T-cell (primary cell): Measurements from ENCODE around the gene WWP2. TPM values are rescaled to one million over a fixed set of nuclear protein-coding genes. Genes with fewer than 3 reads are reported as not detected.

Source experiments
- ATAC-seq, 4 experiments: fragments of 200-7000 bp in 3 of 4; fragments of 150-1000 bp in 1 of 4; cut with Tn5 transposase; replicated peaks in 1 of 4; 1 replicate in 3 of 4; 2 replicates in 1 of 4; pipeline ENCODE4 v1.10.0; 2021; ENCODE audit warnings: moderate library complexity in 3 of 4, mild to moderate bottlenecking in 2 of 4, moderate number of reproducible peaks in 1 of 4
- CTCF ChIA-PET, 2 donors: fragments of 300-600 bp; sonication (Branson Sonifier 250); formaldehyde crosslinking; loops; one replicate each; lab custom pipeline; 2022; ENCODE audit warnings: antibody characterized with exemption in 2 of 2; lab: Charles Lee
- POLR2A ChIA-PET, 2 donors: fragments of 300-600 bp; sonication (Branson Sonifier 250); formaldehyde crosslinking; loops; one replicate each; lab custom pipeline; 2022; ENCODE audit warnings: antibody characterized with exemption in 2 of 2; lab: Charles Lee
- DNase-seq, 35 experiments: peaks; one replicate each; pipeline versions ENCODE4 v3.0.0 to v3.0.0-alpha.2; 2013 to 2023
- H3K27ac ChIP-seq: one replicate; pipeline ENCODE4 v1.5.1; 2013; ENCODE audit warnings: low read length
- H3K27me3 ChIP-seq, 2 experiments: replicated peaks in 1 of 2; 1 replicate in 1 of 2; 2 replicates in 1 of 2; pipeline versions ENCODE4 v1.6.1 to v1.7.0; 2013; ENCODE audit warnings: low read length in 1 of 2, mixed read lengths in 1 of 2; ENCODE audit not compliant: control insufficient read depth in 2 of 2, insufficient read depth in 2 of 2; ENCODE audit errors: extremely low read depth in 1 of 2
- H3K36me3 ChIP-seq, 2 donors: 1 replicate in 1 of 2; 2 replicates in 1 of 2; pipeline versions ENCODE4 v1.6.1 to v1.7.0; 2013; ENCODE audit warnings: low read length in 1 of 2; ENCODE audit not compliant: control insufficient read depth in 2 of 2, insufficient read depth in 1 of 2; ENCODE audit errors: extremely low read depth in 1 of 2
- H3K4me1 ChIP-seq, 2 experiments: 1 replicate in 1 of 2; 2 replicates in 1 of 2; pipeline versions ENCODE4 v1.6.1 to v1.7.0; 2013; ENCODE audit warnings: low read length in 2 of 2, mixed read lengths in 1 of 2; ENCODE audit not compliant: insufficient read depth in 2 of 2, control insufficient read depth in 1 of 2; ENCODE audit errors: extremely low read depth in 1 of 2
- H3K4me3 ChIP-seq, 2 donors: 1 replicate in 1 of 2; 2 replicates in 1 of 2; pipeline versions ENCODE4 v1.5.1 to v1.7.0; 2013; ENCODE audit warnings: mild to moderate bottlenecking in 2 of 2, low read length in 1 of 2, moderate library complexity in 1 of 2; ENCODE audit not compliant: control insufficient read depth in 1 of 2; ENCODE audit errors: extremely low read depth in 1 of 2
- H3K9me3 ChIP-seq: 2 replicates; pipeline ENCODE4 v1.7.0; 2013
- H3K27ac Mint-ChIP-seq, 2 donors: one replicate each; pipeline ENCODE4 v1.8.0; 2020 to 2021; ENCODE audit warnings: mild to moderate bottlenecking in 2 of 2, mixed read lengths in 2 of 2
- H3K27me3 Mint-ChIP-seq, 2 donors: one replicate each; pipeline ENCODE4 v1.8.0; 2021 to 2022; ENCODE audit warnings: mixed read lengths in 2 of 2
- H3K36me3 Mint-ChIP-seq: one replicate; pipeline ENCODE4 v1.8.0; 2021; ENCODE audit warnings: mixed read lengths
- H3K4me1 Mint-ChIP-seq, 3 donors: one replicate each; pipeline ENCODE4 v1.8.0; 2020 to 2022; ENCODE audit warnings: mixed read lengths in 3 of 3, mild to moderate bottlenecking in 1 of 3
- H3K4me3 Mint-ChIP-seq, 3 donors: one replicate each; pipeline ENCODE4 v1.8.0; 2020 to 2022; ENCODE audit warnings: mild to moderate bottlenecking in 3 of 3, mixed read lengths in 3 of 3, moderate library complexity in 3 of 3
- H3K9me3 Mint-ChIP-seq, 3 donors: one replicate each; pipeline ENCODE4 v1.8.0; 2020 to 2022; ENCODE audit warnings: mixed read lengths in 3 of 3
- WGBS: methylation state at CpG from one replicate; pipeline ENCODE4 v1.1.5; 2013; ENCODE audit warnings: missing lambda C conversion rate; ENCODE audit not compliant: insufficient coverage; 5-methylcytosine and 5-hydroxymethylcytosine counted together
- total RNA-seq, 35 experiments: library from RNA in 6 of 35; stranded (reverse) in 6 of 35; fragments of 120-200 nt in 1 of 35; gene quantifications; one replicate each; pipeline versions ENCODE4 v1.2.1 to v1.2.4 and lab custom pipeline; 2013 to 2026

WWP2 gene
- total RNA-seq, 5 donors from 2014 or later (not counting 1 experiment from before 2014, with no cell fraction given): 55.3 to 78.5 (median 66.4) TPM

- ATAC-seq: no peak
- no peak for DNase-seq
- Histone ChIP-seq H3K36me3 (peaks cover 10 to 13% of the 10 kb centered on the region in 2 donors), H3K9me3 (no peaks in the 10 kb centered on the region), H3K27me3 (no peaks in the 10 kb centered on the region), H3K4me1 (no peaks in the 10 kb centered on the region), H3K4me3 (no peak overlapping the region), H3K27ac (no peak overlapping the region)
- Mint-ChIP-seq H3K27ac (no peak overlapping the region), H3K4me3 (no peak overlapping the region), H3K9me3 (no peaks in the 10 kb centered on the region), H3K27me3 (no peaks in the 10 kb centered on the region), H3K36me3 (peaks cover 45% of the 10 kb centered on the region), H3K4me1 (no peaks in the 10 kb centered on the region)
- ChIA-PET CTCF (no interaction called here), POLR2A (no interaction called here)
- WGBS: 97% methylated on average over 19 of the region's 20 CpGs
Observed at GRCh38 chr16:69917739-69918138, 155.6 kb downstream of the WWP2 start.

- H3K4me1 ChIP-seq: no peaks in the 10 kb centered on the region
- CTCF ChIA-PET: interaction anchor here in 1 of 2 donors (0.6 kb wide), 1 partner anchor 120 kb away, joined by 3 read pairs; no protein-coding TSS in a partner anchor
- H3K27ac Mint-ChIP-seq: no peak overlapping the region
- no peak overlapping the region for H3K4me3 Mint-ChIP-seq
- H3K4me1 Mint-ChIP-seq: no peaks in the 10 kb centered on the region
- POLR2A ChIA-PET: interaction anchor here in 1 of 2 donors (0.6 kb wide), 1 partner anchor 83 kb away, joined by 3 read pairs; no protein-coding TSS in a partner anchor
- H3K27me3 ChIP-seq: no peaks in the 10 kb centered on the region
- peaks cover 45% of the 10 kb centered on the region for H3K36me3 Mint-ChIP-seq
- no peak for ATAC-seq
- H3K9me3 Mint-ChIP-seq: no peaks in the 10 kb centered on the region
- no peaks in the 10 kb centered on the region for H3K9me3 ChIP-seq
- no peak for DNase-seq
- H3K27me3 Mint-ChIP-seq: no peaks in the 10 kb centered on the region
- H3K4me3 ChIP-seq: no peak overlapping the region
- no peak overlapping the region for H3K27ac ChIP-seq
- H3K36me3 ChIP-seq: peaks cover 10 to 13% of the 10 kb centered on the region in 2 donors
- no CpG with 5 or more reads among the region's 1 CpG for WGBS
Observed at GRCh38 chr16:69918241-69918640, 156.1 kb downstream of the WWP2 start.

- H3K9me3 ChIP-seq: no peaks in the 10 kb centered on the region
- DNase-seq (no peak), ATAC-seq (no peak)
- Mint-ChIP-seq H3K27ac (no peak overlapping the region), H3K27me3 (no peaks in the 10 kb centered on the region), H3K9me3 (no peaks in the 10 kb centered on the region), H3K36me3 (peaks cover 53% of the 10 kb centered on the region), H3K4me1 (no peaks in the 10 kb centered on the region), H3K4me3 (no peak overlapping the region)
- POLR2A ChIA-PET: no interaction called here
- H3K27me3 ChIP-seq: no peaks in the 10 kb centered on the region
- WGBS: 92% methylated on average over 2 of the region's 2 CpGs
- peaks cover 10 to 32% of the 10 kb centered on the region in 2 donors for H3K36me3 ChIP-seq
- H3K4me1 ChIP-seq: no peaks in the 10 kb centered on the region
- no peak overlapping the region for H3K27ac ChIP-seq
- CTCF ChIA-PET: no interaction called here
- H3K4me3 ChIP-seq: no peak overlapping the region
Observed at GRCh38 chr16:69921127-69921526, 159.0 kb downstream of the WWP2 start.

GRCh38 chr16:69922200-69922599 lies 160.1 kb downstream of the WWP2 start:
- POLR2A ChIA-PET: no interaction called here
- H3K27ac ChIP-seq: no peak overlapping the region
- H3K4me3 ChIP-seq: no peak overlapping the region
- no peaks in the 10 kb centered on the region for H3K4me1 Mint-ChIP-seq
- H3K27me3 Mint-ChIP-seq: no peaks in the 10 kb centered on the region
- H3K36me3 Mint-ChIP-seq: peaks cover 55% of the 10 kb centered on the region
- H3K36me3 ChIP-seq: peaks cover 10 to 36% of the 10 kb centered on the region in 2 donors
- no peak overlapping the region for H3K4me3 Mint-ChIP-seq
- no CpG with 5 or more reads among the region's 6 CpGs for WGBS
- H3K9me3 Mint-ChIP-seq: no peaks in the 10 kb centered on the region
- DNase-seq: no peak
- H3K27ac Mint-ChIP-seq: no peak overlapping the region
- ATAC-seq: no peak
- no peaks in the 10 kb centered on the region for H3K9me3 ChIP-seq
- CTCF ChIA-PET: interaction anchor here in 1 of 2 donors (0.7 to 1.0 kb wide), 2 partner anchors 8 to 197 kb away, joined by 3 to 4 read pairs; no protein-coding TSS in a partner anchor
- H3K4me1 ChIP-seq: no peaks in the 10 kb centered on the region
- H3K27me3 ChIP-seq: no peaks in the 10 kb centered on the region

- ChIA-PET POLR2A (no interaction called here), CTCF (interaction anchor here in 1 of 2 donors (0.6 kb wide), 1 partner anchor 8 kb away, joined by 7 read pairs; no protein-coding TSS in a partner anchor)
- H3K36me3 ChIP-seq: peaks cover 6 to 31% of the 10 kb centered on the region in 2 donors
- Mint-ChIP-seq H3K36me3 (peaks cover 42% of the 10 kb centered on the region), H3K4me3 (no peak overlapping the region), H3K27ac (no peak overlapping the region), H3K4me1 (no peaks in the 10 kb centered on the region), H3K27me3 (no peaks in the 10 kb centered on the region), H3K9me3 (no peaks in the 10 kb centered on the region)
- DNase-seq: no peak
- H3K9me3 ChIP-seq: no peaks in the 10 kb centered on the region
- no peaks in the 10 kb centered on the region for H3K27me3 ChIP-seq
- no CpG with 5 or more reads among the region's 11 CpGs for WGBS
- no peak for ATAC-seq
- H3K27ac ChIP-seq: no peak overlapping the region
- H3K4me1 ChIP-seq: no peaks in the 10 kb centered on the region
- H3K4me3 ChIP-seq: no peak overlapping the region
Observed at GRCh38 chr16:69924041-69924775, 162.1 kb downstream of the WWP2 start.

- Mint-ChIP-seq H3K36me3 (peaks cover 47% of the 10 kb centered on the region), H3K9me3 (no peaks in the 10 kb centered on the region), H3K27ac (no peak overlapping the region), H3K27me3 (no peaks in the 10 kb centered on the region), H3K4me3 (no peak overlapping the region), H3K4me1 (no peaks in the 10 kb centered on the region)
- CTCF ChIA-PET: no interaction called here
- 100% methylated on average over 15 of the region's 19 CpGs for WGBS
- peaks cover 10 to 36% of the 10 kb centered on the region in 2 donors for H3K36me3 ChIP-seq
- POLR2A ChIA-PET: no interaction called here
- DNase-seq (no peak), ATAC-seq (no peak)
- H3K27me3 ChIP-seq: no peaks in the 10 kb centered on the region
- no peaks in the 10 kb centered on the region for H3K9me3 ChIP-seq
- no peak overlapping the region for H3K27ac ChIP-seq
- H3K4me3 ChIP-seq: no peak overlapping the region
- H3K4me1 ChIP-seq: no peaks in the 10 kb centered on the region
Observed at GRCh38 chr16:69924777-69925191, 162.7 kb downstream of the WWP2 start.
